IMR-90 (cell line): ENCODE measurements around the gene TALDO1. TPM values are rescaled to one million over a fixed set of nuclear protein-coding genes. Genes with fewer than 3 reads are reported as not detected.
A peak's percentile ranks its signal among the peaks of the same experiment; 100 is the strongest.

Experiments
- ATAC-seq: fragments of 200-7000 bp; cut with Tn5 transposase; 2 replicates; pipeline ENCODE4 v1.9.1; 2020; ENCODE audit warnings: low read depth, mild to moderate bottlenecking, moderate library complexity
- BruUV-seq: library from RNA; stranded (reverse); fragments of 400-500 nt; replicated peaks from 2 replicates; lab custom pipeline; 2021; lab: Mats Ljungman, UMichigan
- CTCF ChIA-PET: fragments of 300-600 bp; formaldehyde crosslinking; extraction: SDS; loops from one replicate; lab custom pipeline; 2021; ENCODE audit warnings: antibody characterized with exemption; lab: Yijun Ruan, JAX
- POLR2A ChIA-PET: fragments of 300-600 bp; sonication (Branson Sonifier 250); formaldehyde crosslinking; loops from one replicate; lab custom pipeline; 2022; ENCODE audit warnings: antibody characterized with exemption; ENCODE audit not compliant: unreplicated experiment; lab: Charles Lee
- DNase-seq: peaks from one replicate; pipeline ENCODE4 v3.0.0; 2013
- H2AFZ ChIP-seq: replicated peaks from 2 replicates; pipeline ENCODE3; 2013; ENCODE audit warnings: low read length, mild to moderate bottlenecking; ENCODE audit not compliant: poor library complexity
- H2AK5ac ChIP-seq: 2 replicates; pipeline ENCODE4 v1.6.1; 2013; ENCODE audit warnings: low read depth, low read length, inconsistent platforms
- H2AK9ac ChIP-seq: replicated peaks from 2 replicates; pipeline ENCODE3; 2013; ENCODE audit warnings: mild to moderate bottlenecking, low read depth, low read length, moderate library complexity; ENCODE audit not compliant: poor library complexity
- H2BK120ac ChIP-seq: 2 replicates; pipeline ENCODE4 v1.6.1; 2013; ENCODE audit warnings: low read depth, low read length, inconsistent platforms
- H2BK15ac ChIP-seq: 3 replicates; pipeline ENCODE4 v1.6.1; 2013; ENCODE audit warnings: low read depth, low read length, inconsistent platforms
- H2BK20ac ChIP-seq: 2 replicates; pipeline ENCODE4 v1.6.1; 2013; ENCODE audit warnings: low read depth, mild to moderate bottlenecking, inconsistent platforms, low read length, moderate library complexity
- H2BK5ac ChIP-seq: 2 replicates; pipeline ENCODE4 v1.6.1; 2013; ENCODE audit warnings: mild to moderate bottlenecking, low read depth, low read length, inconsistent platforms; ENCODE audit not compliant: poor library complexity, severe bottlenecking
- H3K14ac ChIP-seq: replicated peaks from 2 replicates; pipeline ENCODE4 v1.6.1; 2013; ENCODE audit warnings: low read depth, low read length, inconsistent platforms
- H3K18ac ChIP-seq: 2 replicates; pipeline ENCODE4 v1.6.1; 2013; ENCODE audit warnings: low read depth, low read length, control low read depth
- H3K23ac ChIP-seq: 2 replicates; pipeline ENCODE4 v1.6.1; 2013; ENCODE audit warnings: low read depth, low read length, inconsistent platforms
- H3K27ac ChIP-seq: 2 replicates; pipeline ENCODE4 v1.5.1; 2013; ENCODE audit warnings: mild to moderate bottlenecking, control low read depth, low read length; ENCODE audit not compliant: insufficient read depth
- H3K27me3 ChIP-seq: 2 replicates; pipeline ENCODE4 v1.6.1; 2013; ENCODE audit warnings: low read length; ENCODE audit not compliant: control insufficient read depth, insufficient read depth
- H3K36me3 ChIP-seq: 2 replicates; pipeline ENCODE4 v1.6.1; 2013; ENCODE audit warnings: low read length, mixed read lengths; ENCODE audit not compliant: control insufficient read depth, insufficient read depth
- H3K4ac ChIP-seq: 2 replicates; pipeline ENCODE4 v1.6.1; 2013; ENCODE audit warnings: low read depth, low read length, inconsistent platforms
- H3K4me1 ChIP-seq: 2 replicates; pipeline ENCODE4 v1.6.1; 2013; ENCODE audit warnings: low read length, mixed read lengths; ENCODE audit not compliant: control insufficient read depth, insufficient read depth
- H3K4me2 ChIP-seq: 2 replicates; pipeline ENCODE4 v1.6.1; 2013; ENCODE audit warnings: low read depth, mild to moderate bottlenecking, control low read depth, low read length, moderate library complexity
- H3K4me3 ChIP-seq: 2 replicates; pipeline ENCODE4 v1.5.1; 2013; ENCODE audit warnings: low read depth, mild to moderate bottlenecking, control low read depth, low read length, moderate library complexity; ENCODE audit not compliant: insufficient read depth
- H3K56ac ChIP-seq: 2 replicates; pipeline ENCODE4 v1.6.1; 2013; ENCODE audit warnings: low read length, inconsistent platforms; ENCODE audit not compliant: insufficient read depth; ENCODE audit errors: extremely low read depth
- H3K79me1 ChIP-seq, 2 experiments: 2 replicates each; pipeline ENCODE4 v1.6.1; 2013; ENCODE audit warnings: low read length in 2 of 2, inconsistent platforms in 1 of 2, low read depth in 1 of 2
- H3K9ac ChIP-seq: 2 replicates; pipeline ENCODE4 v1.6.1; 2013; ENCODE audit warnings: low read depth, low read length, control low read depth
- H3K9me1 ChIP-seq: 2 replicates; pipeline ENCODE4 v1.6.1; 2013; ENCODE audit warnings: low read length, inconsistent platforms; ENCODE audit not compliant: insufficient read depth
- H3K9me3 ChIP-seq: 2 replicates; pipeline ENCODE4 v1.6.1; 2013; ENCODE audit warnings: low read length; ENCODE audit not compliant: control insufficient read depth, insufficient read depth
- H4K20me1 ChIP-seq: 2 replicates; pipeline ENCODE4 v1.6.1; 2013; ENCODE audit warnings: low read length, inconsistent platforms; ENCODE audit not compliant: insufficient read depth
- H4K5ac ChIP-seq: 2 replicates; pipeline ENCODE4 v1.6.1; 2013; ENCODE audit warnings: mild to moderate bottlenecking, low read depth, low read length, control low read depth
- H4K8ac ChIP-seq, 2 experiments: 2 replicates each; pipeline ENCODE4 v1.6.1; 2013; ENCODE audit warnings: low read depth in 2 of 2, low read length in 2 of 2, control low read depth in 1 of 2, inconsistent platforms in 1 of 2
- H4K91ac ChIP-seq: 2 replicates; pipeline ENCODE4 v1.6.1; 2013; ENCODE audit warnings: low read depth, low read length, inconsistent platforms; ENCODE audit not compliant: insufficient read depth
- ELK1 ChIP-seq: fragments of 150-350 bp; IDR thresholded peaks from 2 replicates; pipeline ENCODE4 v1.6.1; 2016; ENCODE audit warnings: low read depth, mild to moderate bottlenecking, low read length, moderate library complexity, borderline replicate concordance
- FOS ChIP-seq: fragments of 150-350 bp; IDR thresholded peaks from 2 replicates; pipeline ENCODE4 v1.6.1; 2016; ENCODE audit warnings: low read depth, low read length
- RAD21 ChIP-seq: IDR thresholded peaks from 2 replicates; pipeline ENCODE4 v1.6.1; 2012; ENCODE audit warnings: low read length, improper control_type of control experiment
- WGBS, 2 experiments: methylation state at CpG; one replicate each; pipeline versions ENCODE4 v1.1.5 to v1.1.7; 2013; ENCODE audit warnings: missing lambda C conversion rate in 2 of 2; ENCODE audit not compliant: insufficient read length in 1 of 2; ENCODE audit errors: extremely low coverage in 2 of 2; 5-methylcytosine and 5-hydroxymethylcytosine counted together
- dilution Hi-C: fragments of 300-500 bp; cut with HindIII; formaldehyde crosslinking; loops from one replicate; pipeline ENCODE4 v1.14.3; 2018; ENCODE audit warnings: low sequenced_read_pairs; ENCODE audit not compliant: unreplicated experiment
- in situ Hi-C: fragments of 300-500 bp; cut with MboI; formaldehyde crosslinking; loops from 3 replicates; pipeline ENCODE4 v1.14.3; 2019; ENCODE audit warnings: low sequenced_read_pairs, inconsistent platforms, mixed read lengths
- intact Hi-C: fragments of 100-400 bp; cut with micrococcal nuclease; formaldehyde crosslinking; loops from 2 replicates; pipeline ENCODE4 v1.10.0; 2022
- polyA plus RNA-seq, 3 experiments: library from polyadenylated mRNA; depleted of rRNA; stranded (reverse); fragments of >200 nt; gene quantifications; 2 replicates each; pipeline ENCODE4 v1.2.3, GENCODE V29; 2012; ENCODE audit warnings: low replicate concordance in 1 of 3
- total RNA-seq: library from RNA; depleted of rRNA; stranded (reverse); fragments of >200 nt; gene quantifications from 2 replicates; pipeline ENCODE4 v1.2.3, GENCODE V29; 2012

TALDO1 gene
- total and polyA plus RNA-seq, 2 of the 4 experiments (the other 2 are of a cell fraction), result 147 to 210 TPM

DNA sequence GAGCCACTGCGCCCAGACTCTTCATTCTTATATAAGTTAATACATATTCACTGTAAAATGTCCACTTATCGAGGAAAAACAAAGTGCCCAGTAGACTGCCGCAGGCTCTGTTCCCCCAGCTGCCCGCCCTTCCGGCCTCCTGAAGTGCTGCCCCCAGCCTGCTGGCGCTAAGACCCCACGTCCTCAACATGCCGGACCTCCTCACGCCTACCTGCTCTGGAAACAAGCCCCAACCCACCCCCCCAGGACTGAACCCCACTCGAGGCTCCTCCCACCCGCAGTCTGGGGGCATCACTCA lies 28.9 kb downstream of the TALDO1 start:
- no peak for ATAC-seq
- Histone ChIP-seq H3K4me3 (peak overlapping the region; percentile 99), H3K9me1 (peaks cover 11% of the 10 kb centered on the region; the same call in 1 of the 2 replicates), H3K4me1 (peaks cover 13% of the 10 kb centered on the region), H2AK9ac (peak overlapping the region; percentile 100), H2AK5ac (peak overlapping the region; percentile 99), H3K4me2 (peak overlapping the region; percentile 93), H3K36me3 (peaks cover 36% of the 10 kb centered on the region), H3K4ac (peak overlapping the region; percentile 91), H2BK15ac (no peak overlapping the region; the same call in 2 of the 3 replicates), H3K9ac (peak overlapping the region; percentile 99), H4K5ac (peak overlapping the region; percentile 30; the same call in 1 of the 2 replicates), H3K14ac (peak overlapping the region; percentile 77), H3K27me3 (no peaks in the 10 kb centered on the region), H4K8ac (peak overlapping the region; percentile 56 to 91; a peak in 3 of 4 replicates), H3K56ac (peak overlapping the region; percentile 41; the same call in 1 of the 2 replicates), H2BK5ac (peak overlapping the region; percentile 60), H2BK20ac (no peak overlapping the region), H3K27ac (peak overlapping the region; percentile 96), H3K79me1 (peaks cover 17 to 71% of the 10 kb centered on the region in 2 experiments), H3K9me3 (no peaks in the 10 kb centered on the region), H4K91ac (no peak overlapping the region), H4K20me1 (peaks cover 53% of the 10 kb centered on the region), H3K23ac (peak overlapping the region; percentile 93), H2AFZ (no peak overlapping the region), H3K18ac (no peak overlapping the region; the same call in 1 of the 2 replicates), H2BK120ac (no peak overlapping the region)
- TF ChIP-seq ELK1 (no peak), RAD21 (no peak), FOS (no peak)
- no TSS peak for BruUV-seq
- POLR2A ChIA-PET, result no interaction called here
- 33% methylated on average over 5 of the region's 11 CpGs; no CpG with 5 or more reads in 1 of the 2 experiments for WGBS, 2 experiments
- CTCF ChIA-PET, result no interaction called here
- dilution Hi-C loops, result no loop called here
- no peak for DNase-seq
- intact Hi-C loops, result no loop called here
- in situ Hi-C loops, result no loop called here
